Smooth muscle cell (in vitro differentiated cells): ENCODE results near the gene DVL3. TPM values are rescaled to one million over a fixed set of nuclear protein-coding genes. Genes with fewer than 3 reads are reported as not detected.

ENCODE experiments used
- DNase-seq: peaks from one replicate; lab custom pipeline; 2025; ENCODE audit not compliant: unreplicated experiment; lab: John Stamatoyannopoulos, UW
- H2AFZ ChIP-seq: fragments of 200-600 bp; sonication (generic); 2 replicates; pipeline ENCODE4 v1.6.0; 2016; ENCODE audit warnings: antibody characterized with exemption, low read depth, mild to moderate bottlenecking
- H3F3A ChIP-seq: fragments of 200-600 bp; sonication (generic); 2 replicates; pipeline ENCODE4 v1.6.0; 2017; ENCODE audit warnings: antibody characterized with exemption, low read depth
- H3K27ac ChIP-seq: fragments of 200-600 bp; sonication (generic); 2 replicates; pipeline ENCODE4 v1.5.1; 2016; ENCODE audit warnings: low read depth, mild to moderate bottlenecking
- H3K27me3 ChIP-seq: fragments of 200-600 bp; sonication (generic); 2 replicates; pipeline ENCODE4 v1.6.1; 2016; ENCODE audit warnings: low read depth, mild to moderate bottlenecking
- H3K36me3 ChIP-seq: fragments of 200-600 bp; sonication (generic); 2 replicates; pipeline ENCODE4 v1.5.1; 2016; ENCODE audit warnings: low read depth
- H3K4me1 ChIP-seq: fragments of 200-600 bp; sonication (generic); 2 replicates; pipeline ENCODE4 v1.5.1; 2016; ENCODE audit warnings: low read depth
- H3K4me2 ChIP-seq: fragments of 200-600 bp; sonication (generic); 2 replicates; pipeline ENCODE4 v1.6.0; 2016; ENCODE audit warnings: mild to moderate bottlenecking
- H3K4me3 ChIP-seq: fragments of 200-600 bp; sonication (generic); 2 replicates; pipeline ENCODE4 v1.5.1; 2016; ENCODE audit warnings: mild to moderate bottlenecking
- H3K79me2 ChIP-seq: fragments of 200-600 bp; sonication (generic); 2 replicates; pipeline ENCODE4 v1.6.0; 2016; ENCODE audit warnings: low read depth, mild to moderate bottlenecking
- H3K9ac ChIP-seq: fragments of 200-600 bp; sonication (generic); 2 replicates; pipeline ENCODE4 v1.6.0; 2016; ENCODE audit warnings: low read depth
- H3K9me3 ChIP-seq: fragments of 200-600 bp; sonication (generic); replicated peaks from 2 replicates; pipeline ENCODE4 v1.5.1; 2016; ENCODE audit warnings: low read depth
- H4K20me1 ChIP-seq: fragments of 200-600 bp; sonication (generic); 2 replicates; pipeline ENCODE4 v1.6.0; 2016; ENCODE audit warnings: low read depth
- CTCF ChIP-seq: fragments of 200-600 bp; sonication (generic); IDR thresholded peaks from 2 replicates; pipeline ENCODE4 v1.5.1; 2017; ENCODE audit warnings: borderline replicate concordance, mild to moderate bottlenecking, antibody characterized with exemption; ENCODE audit not compliant: insufficient read depth, poor library complexity, severe bottlenecking
- WGBS: methylation state at CpG from one replicate; pipeline ENCODE4 v1.1.7; 2016; ENCODE audit warnings: low lambda C conversion rate; 5-methylcytosine and 5-hydroxymethylcytosine counted together
- polyA plus RNA-seq: library from polyadenylated mRNA; unstranded; fragments of >200 nt; fragmentation: Nextera tagmentation; extraction: Ambion mirVana; gene quantifications from 2 replicates; pipeline ENCODE4 v1.2.1, GENCODE V29; 2016
- total RNA-seq: library from RNA; depleted of rRNA; stranded (reverse); fragments of >200 nt; gene quantifications from 2 replicates; pipeline ENCODE4 v1.2.3, GENCODE V29; 2014

DVL3 gene
- total and polyA plus RNA-seq, 2 experiments from 2014 or later: 42.5 to 87.7 TPM

- Histone ChIP-seq H2AFZ (no peak within 1 kb of the TSS), H3K27me3 (no peaks in the 10 kb centered on the region), H3K4me3 (peak within 1 kb of the TSS; percentile 99), H3K36me3 (no peaks in the 10 kb centered on the region), H3F3A (peaks cover 55% of the 10 kb centered on the region), H3K27ac (peak within 1 kb of the TSS; percentile 94), H3K9me3 (no peaks in the 10 kb centered on the region), H3K4me2 (peak within 1 kb of the TSS; percentile 98), H3K9ac (peak within 1 kb of the TSS; percentile 99), H3K79me2 (peaks cover 39% of the 10 kb centered on the region), H4K20me1 (peaks cover 39% of the 10 kb centered on the region), H3K4me1 (peaks cover 24% of the 10 kb centered on the region)
- DNase-seq: peak; percentile 89
- no peak for TF ChIP-seq CTCF
- 0% methylated on average over 44 of the region's 73 CpGs for WGBS
These were observed 19.7 kb downstream of the DVL3 start, which contains the start of gene AP2M1 for GRCh38 chr3:184174646-184175492. Gene AP2M1 (plus strand): TSS chr3:184174855. CDS start chr3:184176994, 2,139 bp downstream.

- peaks cover 24% of the 10 kb centered on the region for H3K4me1 ChIP-seq
- WGBS: 5% methylated on average over 8 of the region's 8 CpGs
- no peak for TF ChIP-seq CTCF
- no peaks in the 10 kb centered on the region for H3K9me3 ChIP-seq
- H3K27ac ChIP-seq: peak overlapping the region; percentile 94
- H3K79me2 ChIP-seq: peaks cover 45% of the 10 kb centered on the region
- no peak for DNase-seq
- peak overlapping the region; percentile 99 for H3K9ac ChIP-seq
- no peaks in the 10 kb centered on the region for H3K27me3 ChIP-seq
- H2AFZ ChIP-seq: no peak overlapping the region
- peaks cover 62% of the 10 kb centered on the region for H3F3A ChIP-seq
- peaks cover 45% of the 10 kb centered on the region for H4K20me1 ChIP-seq
- peak overlapping the region; percentile 99 for H3K4me3 ChIP-seq
- H3K4me2 ChIP-seq: peak overlapping the region; percentile 98
- no peaks in the 10 kb centered on the region for H3K36me3 ChIP-seq
These were observed 20.3 kb downstream of the DVL3 start for GRCh38 chr3:184175506-184175905.

- Histone ChIP-seq H3K4me2 (peak overlapping the region; percentile 98), H3K4me3 (peak overlapping the region; percentile 99), H3K36me3 (peaks cover 2% of the 10 kb centered on the region), H2AFZ (no peak overlapping the region), H3K9me3 (no peaks in the 10 kb centered on the region), H3K27ac (peak overlapping the region; percentile 94), H3K9ac (peak overlapping the region; percentile 99), H4K20me1 (peaks cover 48% of the 10 kb centered on the region), H3K27me3 (no peaks in the 10 kb centered on the region), H3K79me2 (peaks cover 49% of the 10 kb centered on the region), H3F3A (peaks cover 66% of the 10 kb centered on the region), H3K4me1 (peaks cover 24% of the 10 kb centered on the region)
- DNase-seq: no peak
- 7% methylated on average over 3 of the region's 3 CpGs for WGBS
- no peak for TF ChIP-seq CTCF
These were observed 20.8 kb downstream of the DVL3 start for GRCh38 chr3:184175981-184176376.
